Activated CD4-positive, alpha-beta T cell treated with anti-CD3 and anti-CD28 coated beads, Interleukin-10, Interleukin-2, amounts not matched to agents 100 ng/mL and 50 ng/mL, durations not matched to agents 16 hours and 8 hours (primary cell): ENCODE results near the gene HS1BP3.

Source experiments
- DNase-seq: peaks from one replicate; pipeline ENCODE4 v3.0.0-alpha.2; 2020

The HS1BP3 gene

DNA sequence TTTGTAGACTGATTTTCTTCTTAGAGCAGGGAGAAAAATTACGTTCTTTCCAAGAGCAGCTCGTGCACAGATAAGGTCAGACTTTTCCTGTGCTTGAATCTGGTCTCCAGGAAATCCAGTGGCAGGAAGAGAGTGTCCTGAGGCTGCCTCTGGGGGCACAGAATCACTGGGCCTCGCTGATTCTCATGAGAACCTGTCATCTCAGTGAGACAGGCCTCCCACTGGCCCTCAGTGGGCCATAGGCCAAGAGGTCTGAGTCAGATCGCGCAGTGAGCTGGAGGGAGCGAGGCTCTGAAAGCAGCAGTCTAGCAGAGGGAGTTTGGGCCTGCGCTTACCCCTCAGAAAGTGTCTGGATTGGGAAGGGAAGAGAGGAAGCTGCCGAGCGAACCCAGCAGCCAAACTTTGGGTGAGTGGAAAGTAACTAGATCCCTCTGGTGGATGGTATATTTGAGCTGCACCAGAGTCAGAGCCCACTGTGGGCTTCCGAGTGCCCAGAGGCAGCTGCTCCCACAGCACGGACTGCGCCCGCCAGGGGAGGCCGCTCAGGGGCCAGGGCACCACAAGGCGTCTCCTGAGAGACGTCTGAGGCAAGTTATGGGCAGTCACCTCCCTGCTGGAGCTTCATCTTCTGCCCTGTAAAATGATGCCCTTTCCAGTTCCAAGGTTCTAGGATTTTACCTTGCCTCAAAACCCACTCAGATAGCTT, 24.2 kb upstream of the HS1BP3 start:
- no peak for DNase-seq

DNA sequence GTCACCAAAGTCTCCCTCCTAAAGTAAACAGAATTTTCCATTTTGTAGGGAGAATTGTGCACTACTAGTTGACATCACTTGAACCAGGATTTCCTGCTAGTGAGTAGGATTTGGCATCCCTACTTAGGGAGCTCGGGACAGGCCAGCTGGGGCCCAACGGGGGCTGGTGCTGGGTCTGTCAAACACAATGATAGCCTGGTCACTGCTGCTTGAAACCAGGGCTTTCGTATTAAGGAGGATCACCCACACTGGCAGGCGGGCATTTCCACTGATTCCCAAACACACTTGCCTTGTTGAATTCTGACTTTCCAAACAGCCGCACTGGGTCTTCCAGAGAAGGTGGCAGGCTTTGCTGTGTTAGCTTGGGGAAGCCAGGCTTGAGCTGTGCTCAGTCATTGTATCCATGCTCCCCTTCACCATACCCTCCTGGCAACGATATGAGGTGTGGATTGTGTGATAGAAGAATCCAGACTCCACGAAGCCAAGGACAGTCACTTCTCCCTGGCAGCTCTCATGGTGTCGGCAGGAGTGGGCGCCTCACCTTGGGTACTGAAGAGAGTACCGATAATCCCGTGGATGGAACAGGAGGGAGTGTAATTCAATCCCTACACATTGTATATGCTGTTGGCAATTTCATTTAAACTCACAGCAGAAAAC, 23.5 kb upstream of the HS1BP3 start:
- no peak for DNase-seq

DNA sequence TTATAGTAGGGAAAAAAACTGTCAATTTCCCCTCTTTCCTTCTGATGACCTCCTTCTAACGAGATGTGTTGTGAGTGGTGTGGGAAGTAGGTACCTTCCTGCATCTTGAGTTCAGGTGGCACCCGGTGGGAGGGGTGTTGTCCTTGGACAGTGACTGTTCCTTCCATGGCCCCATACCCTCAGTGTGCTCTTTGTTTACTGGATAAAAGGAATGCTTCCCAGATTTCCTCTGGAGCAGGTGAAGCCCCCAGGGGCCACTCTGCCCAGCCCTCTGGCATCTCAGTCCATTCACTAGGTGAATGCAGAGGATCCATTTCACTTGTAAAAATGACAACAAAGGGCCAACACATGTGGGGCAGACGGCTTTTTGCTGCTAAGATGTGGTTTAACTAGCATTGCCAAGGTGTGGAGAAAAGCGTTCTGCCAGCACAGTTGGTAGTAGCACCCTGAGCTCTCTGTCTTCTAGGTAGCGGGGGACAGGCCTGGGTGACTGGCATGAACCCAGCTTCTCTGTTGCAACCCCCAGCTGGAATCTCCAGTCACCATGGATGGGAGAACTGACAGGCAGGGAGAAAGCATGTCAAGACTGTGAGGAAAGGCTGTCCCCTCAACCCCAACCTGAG, 22.9 kb upstream of the HS1BP3 start:
- DNase-seq = no peak

DNA sequence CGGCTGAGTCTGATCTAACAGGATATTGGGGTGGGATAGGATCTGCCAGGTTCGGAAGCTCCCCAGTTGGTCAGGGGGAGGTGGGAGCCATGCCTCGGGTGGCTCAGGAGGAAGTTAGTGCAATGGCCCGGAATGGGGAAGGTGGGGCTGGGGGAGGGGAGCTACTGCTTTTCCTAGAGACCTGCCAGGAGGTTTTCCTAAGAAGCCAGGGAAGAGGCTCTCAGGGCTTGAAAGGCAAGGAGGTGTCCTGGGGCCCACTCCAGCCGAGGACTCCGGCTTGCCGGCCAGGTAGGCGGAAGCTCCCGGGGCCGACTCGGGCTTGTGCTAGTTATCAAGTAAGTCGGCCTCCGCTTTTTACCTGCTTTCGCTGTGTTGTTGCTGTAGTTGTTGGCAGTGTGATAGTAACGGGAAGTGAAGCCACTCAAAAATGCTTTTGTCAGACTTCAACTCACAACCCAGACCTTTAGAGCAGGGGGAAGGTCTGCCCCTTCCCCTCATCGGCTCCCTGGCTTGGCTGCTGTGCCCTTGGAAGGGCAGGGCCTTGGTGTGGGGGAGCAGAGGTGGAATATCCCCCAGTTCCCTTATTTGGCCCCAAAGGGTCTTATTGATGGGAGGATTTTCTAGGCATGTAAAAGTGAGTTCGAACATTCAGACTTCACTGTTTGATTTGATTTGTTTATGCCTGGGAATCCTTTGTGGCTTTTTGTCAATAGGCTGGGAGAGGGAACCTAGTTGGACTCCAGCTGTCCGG, 21.5 kb upstream of the HS1BP3 start:
- no peak for DNase-seq

DNA sequence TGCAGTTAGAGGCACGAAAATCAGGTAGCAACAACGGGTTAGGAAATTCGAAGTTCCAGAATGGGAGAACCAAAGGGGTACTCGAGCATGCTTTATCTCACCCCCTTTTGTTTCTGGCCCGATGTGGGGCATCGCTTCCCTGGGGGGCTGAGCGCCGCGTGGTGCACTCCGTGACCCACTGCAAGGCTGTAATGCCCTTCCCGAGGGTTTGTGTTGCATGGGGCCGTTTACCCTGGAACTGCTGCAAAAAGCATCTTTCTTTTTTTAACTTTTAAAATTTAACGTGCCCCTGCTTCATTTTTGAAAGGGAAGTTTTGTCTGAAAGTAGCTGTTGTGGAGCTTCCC, 20.8 kb upstream of the HS1BP3 start:
- DNase-seq = no peak

DNA sequence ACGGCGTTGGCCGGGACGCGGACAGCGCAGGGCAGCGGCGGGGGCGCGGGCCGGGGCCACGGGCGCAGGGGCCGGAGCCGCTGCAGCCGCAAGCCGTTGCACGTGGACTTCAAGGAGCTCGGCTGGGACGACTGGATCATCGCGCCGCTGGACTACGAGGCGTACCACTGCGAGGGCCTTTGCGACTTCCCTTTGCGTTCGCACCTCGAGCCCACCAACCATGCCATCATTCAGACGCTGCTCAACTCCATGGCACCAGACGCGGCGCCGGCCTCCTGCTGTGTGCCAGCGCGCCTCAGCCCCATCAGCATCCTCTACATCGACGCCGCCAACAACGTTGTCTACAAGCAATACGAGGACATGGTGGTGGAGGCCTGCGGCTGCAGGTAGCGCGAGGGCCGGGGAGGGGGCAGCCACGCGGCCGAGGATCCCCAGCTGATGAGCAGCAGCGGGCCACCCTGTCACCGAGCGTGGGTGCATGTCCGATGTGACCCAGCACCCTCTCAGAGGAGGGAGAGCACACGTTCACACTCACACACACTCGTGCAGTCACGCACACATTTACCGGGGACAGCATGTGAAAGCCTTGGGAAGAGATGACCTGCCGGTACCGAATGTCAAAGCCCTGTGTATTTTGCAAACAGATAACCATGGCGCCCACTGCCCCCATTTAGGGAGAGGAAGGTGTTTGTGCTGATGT, 20.3 kb upstream of the HS1BP3 start:
- no peak for DNase-seq

DNA sequence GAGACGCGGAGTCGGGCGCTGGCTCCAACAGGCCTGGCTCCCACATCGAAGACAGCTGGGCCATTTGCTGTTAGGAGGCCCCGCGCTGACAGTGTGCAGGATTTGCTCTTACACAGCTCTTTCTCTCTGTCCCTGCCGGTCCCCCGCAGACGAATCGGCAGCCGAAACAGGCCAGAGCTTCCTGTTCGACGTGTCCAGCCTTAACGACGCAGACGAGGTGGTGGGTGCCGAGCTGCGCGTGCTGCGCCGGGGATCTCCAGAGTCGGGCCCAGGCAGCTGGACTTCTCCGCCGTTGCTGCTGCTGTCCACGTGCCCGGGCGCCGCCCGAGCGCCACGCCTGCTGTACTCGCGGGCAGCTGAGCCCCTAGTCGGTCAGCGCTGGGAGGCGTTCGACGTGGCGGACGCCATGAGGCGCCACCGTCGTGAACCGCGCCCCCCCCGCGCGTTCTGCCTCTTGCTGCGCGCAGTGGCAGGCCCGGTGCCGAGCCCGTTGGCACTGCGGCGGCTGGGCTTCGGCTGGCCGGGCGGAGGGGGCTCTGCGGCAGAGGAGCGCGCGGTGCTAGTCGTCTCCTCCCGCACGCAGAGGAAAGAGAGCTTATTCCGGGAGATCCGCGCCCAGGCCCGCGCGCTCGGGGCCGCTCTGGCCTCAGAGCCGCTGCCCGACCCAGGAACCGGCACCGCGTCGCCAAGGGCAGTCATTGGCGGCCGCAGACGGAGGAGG, 19.6 kb upstream of the HS1BP3 start:
- DNase-seq = no peak

DNA sequence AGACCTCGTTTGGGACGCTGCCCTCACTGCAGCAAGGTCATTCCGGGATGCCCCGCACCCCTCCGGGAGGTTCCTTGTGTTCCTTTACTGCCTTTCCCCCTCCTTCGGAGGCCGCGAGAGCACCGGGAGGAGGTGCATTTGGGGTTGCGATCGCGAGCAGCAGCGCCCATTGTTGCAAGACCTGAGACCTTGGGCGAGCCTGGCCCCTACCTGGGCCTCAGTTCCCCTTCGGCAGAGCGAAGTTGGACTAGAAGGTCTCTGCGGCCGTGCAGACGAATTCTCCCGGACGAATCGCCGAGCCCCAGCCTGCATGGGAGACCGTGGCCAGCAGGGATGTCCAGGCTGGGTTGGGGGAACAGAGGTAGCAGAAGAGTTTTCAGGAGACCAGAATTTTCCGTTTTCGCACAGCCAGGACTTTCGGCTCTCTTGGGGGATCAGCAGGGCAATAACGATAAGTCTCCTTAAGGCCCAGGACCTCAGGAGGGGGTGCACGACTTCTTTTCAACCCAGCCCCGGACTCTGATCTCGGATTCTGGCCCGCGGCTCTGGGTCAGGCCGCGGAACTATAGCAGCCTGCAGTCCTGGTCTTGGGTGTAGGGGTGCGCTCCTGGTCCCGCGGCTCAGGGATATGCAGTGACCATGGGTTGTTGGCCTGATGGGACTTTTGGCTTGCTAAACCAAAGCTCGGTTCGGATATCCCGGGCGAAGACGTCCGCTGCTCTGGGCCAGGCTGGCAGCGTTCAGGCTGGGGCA, 18.8 kb upstream of the HS1BP3 start:
- no peak for DNase-seq

DNA sequence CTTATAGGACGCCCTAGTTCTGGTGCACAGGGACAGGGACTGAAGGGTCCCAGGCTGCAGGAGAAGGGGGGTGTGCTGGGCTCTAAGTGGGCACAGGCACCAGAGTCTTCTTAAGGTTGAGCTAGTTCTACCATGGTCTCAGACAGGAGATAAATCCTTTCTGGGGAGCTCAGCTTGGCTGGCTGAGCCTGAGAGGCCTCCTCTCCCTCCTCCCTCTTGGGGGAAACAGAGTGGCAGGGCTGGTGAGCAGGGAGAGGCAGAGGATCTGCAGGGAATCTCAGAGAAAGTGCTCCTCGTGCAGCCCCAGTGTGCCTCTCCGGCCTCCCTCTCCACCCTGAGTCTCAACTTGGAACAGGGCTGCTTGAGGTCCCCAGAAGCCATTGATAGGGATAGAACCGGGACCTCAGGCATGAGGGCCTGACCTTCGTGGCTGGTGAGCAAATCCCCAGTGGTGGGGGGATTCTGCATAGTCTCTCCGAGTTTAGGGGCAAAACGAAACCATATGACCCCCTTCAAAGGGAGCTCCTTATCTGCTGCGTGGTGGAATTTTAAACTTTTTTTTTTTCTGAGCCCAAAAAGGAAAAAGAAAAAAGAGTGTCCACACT, 18.1 kb upstream of the HS1BP3 start:
- no peak for DNase-seq

DNA sequence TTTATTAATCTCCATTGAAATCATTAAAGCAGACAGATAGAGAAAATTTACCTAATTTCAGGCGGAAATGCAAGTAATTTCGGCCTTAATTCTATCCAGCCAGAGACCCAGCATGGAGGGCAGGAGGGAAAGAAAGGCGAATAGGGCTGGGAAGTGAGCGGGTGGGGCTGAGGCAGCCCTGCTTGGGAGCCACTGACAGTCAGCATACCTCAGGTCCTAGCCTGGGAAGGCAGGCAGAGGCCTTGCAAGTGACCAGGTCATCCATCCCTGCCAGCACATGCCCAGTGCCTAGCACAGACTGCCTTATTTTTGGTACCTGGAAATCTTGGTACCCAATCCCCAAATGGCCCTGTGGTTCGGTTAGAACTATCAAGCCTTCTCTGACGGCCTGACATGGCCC, 17.6 kb upstream of the HS1BP3 start:
- no peak for DNase-seq

DNA sequence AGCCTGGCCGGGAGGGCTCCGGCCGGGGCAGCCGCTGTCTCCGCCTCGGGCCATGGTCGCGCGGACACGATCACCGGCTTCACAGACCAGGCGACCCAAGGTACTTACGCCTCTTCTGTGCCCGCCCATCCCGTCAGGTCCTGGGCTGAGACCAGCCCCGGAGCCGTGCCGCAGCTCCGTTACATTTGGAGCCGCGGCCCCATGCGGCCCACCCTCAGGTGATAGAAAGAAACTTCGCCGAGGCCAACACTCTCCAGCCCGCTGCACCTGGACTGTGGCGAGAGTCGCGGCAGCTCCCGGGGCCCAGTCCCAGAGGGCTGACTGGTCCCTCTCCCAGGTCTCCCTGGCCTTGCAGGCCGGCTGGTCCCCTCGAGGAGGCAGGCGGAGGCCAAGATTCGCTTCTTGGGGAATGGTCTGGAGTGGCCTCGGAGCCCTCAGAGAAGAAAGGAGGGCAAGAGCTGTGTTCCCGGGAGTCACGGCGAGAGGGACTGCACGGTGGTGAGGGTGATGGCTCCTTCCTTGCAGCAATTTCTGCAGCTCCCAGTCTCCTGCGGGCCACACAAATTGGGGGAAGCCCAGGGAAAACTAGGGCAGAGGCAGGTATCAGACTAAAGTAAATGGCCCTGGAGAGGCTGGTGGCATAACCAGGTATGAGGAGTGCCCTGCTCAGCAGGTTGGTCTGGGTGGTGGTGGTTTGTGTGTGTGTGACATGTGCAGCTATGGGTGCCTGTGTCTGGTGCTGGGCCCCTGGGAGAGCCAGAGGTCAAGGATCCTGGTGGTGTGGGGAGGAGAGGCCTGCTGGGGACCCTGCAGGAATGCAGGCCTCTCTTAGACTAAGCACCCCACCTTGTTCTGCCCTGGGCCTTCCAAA, 16.9 kb upstream of the HS1BP3 start:
- no peak for DNase-seq

DNA sequence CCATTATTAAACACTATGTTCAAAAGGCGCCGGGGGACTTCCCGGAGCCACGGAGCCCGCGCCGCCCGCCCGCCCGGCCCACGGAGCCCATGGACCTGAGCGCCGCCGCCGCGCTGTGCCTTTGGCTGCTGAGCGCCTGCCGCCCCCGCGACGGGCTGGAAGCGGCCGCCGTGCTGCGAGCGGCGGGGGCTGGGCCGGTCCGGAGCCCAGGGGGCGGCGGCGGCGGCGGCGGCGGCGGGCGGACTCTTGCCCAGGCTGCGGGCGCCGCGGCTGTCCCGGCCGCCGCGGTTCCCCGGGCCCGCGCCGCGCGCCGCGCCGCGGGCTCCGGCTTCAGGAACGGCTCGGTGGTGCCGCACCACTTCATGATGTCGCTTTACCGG, 16.2 kb upstream of the HS1BP3 start:
- DNase-seq = no peak

DNA sequence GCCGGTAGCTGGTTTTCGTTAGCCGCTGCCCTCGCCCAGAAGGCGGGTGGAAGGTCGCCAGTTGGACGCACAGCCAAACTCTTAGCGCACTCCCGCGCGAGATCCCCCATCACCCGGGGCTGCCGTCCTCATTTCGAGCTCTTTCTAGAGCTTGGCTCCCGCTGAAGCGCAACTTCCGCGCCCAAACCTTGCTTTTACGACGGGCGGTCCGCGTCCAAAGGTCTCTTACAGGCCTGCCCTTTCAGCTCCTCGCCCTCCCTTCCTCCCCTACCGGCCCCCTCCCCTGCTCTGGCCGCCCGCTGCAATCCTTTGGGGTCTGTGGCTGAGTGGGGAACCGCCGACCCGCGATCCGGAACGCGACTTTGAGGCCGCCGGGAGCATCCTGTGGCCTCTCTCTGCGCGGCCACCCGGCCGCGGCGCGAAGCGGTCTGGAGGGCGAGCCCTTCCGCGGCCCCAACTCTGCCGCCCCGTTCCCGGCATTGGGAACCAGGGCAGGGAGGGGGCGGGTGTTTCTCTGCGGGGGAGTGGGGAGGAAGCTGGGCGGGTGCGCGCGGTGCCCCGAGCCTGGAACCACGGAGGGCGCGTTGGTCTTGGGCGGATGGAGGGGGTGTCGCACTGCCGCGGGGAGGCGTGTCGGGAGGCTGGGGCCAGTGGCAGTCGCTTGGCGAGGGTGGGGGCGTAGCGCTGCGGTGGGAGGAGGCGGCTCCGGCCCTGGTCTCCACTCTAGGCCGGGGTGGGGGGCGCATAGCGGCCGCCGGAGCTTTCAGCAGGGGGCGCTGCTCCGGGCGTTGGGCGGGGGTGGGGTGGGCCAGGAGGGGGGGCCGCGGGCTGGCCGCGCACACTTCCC, 15.6 kb upstream of the HS1BP3 start, which contains the start of gene GDF7:
Gene GDF7 (plus strand): TSS at position 841 of the 847 bp plus-strand sequence. CDS start 96 bp downstream, outside the sequence.
- DNase-seq = no peak

DNA sequence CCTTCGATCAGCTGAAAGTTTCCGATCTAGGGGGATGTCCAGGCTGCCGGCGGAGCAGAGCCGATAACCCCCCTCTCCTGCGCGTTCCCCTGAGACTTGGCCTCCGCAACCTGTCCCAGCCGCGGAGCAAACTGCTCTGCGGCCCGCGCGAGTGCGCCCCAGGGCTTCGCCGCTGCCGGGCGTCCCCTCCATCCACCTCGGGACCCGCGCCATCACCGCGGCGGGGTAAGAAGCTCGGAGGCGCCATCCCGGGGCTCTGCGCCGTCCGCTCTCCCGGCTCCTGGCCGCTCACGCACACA, 15.1 kb upstream of the HS1BP3 start:
- no peak for DNase-seq

DNA sequence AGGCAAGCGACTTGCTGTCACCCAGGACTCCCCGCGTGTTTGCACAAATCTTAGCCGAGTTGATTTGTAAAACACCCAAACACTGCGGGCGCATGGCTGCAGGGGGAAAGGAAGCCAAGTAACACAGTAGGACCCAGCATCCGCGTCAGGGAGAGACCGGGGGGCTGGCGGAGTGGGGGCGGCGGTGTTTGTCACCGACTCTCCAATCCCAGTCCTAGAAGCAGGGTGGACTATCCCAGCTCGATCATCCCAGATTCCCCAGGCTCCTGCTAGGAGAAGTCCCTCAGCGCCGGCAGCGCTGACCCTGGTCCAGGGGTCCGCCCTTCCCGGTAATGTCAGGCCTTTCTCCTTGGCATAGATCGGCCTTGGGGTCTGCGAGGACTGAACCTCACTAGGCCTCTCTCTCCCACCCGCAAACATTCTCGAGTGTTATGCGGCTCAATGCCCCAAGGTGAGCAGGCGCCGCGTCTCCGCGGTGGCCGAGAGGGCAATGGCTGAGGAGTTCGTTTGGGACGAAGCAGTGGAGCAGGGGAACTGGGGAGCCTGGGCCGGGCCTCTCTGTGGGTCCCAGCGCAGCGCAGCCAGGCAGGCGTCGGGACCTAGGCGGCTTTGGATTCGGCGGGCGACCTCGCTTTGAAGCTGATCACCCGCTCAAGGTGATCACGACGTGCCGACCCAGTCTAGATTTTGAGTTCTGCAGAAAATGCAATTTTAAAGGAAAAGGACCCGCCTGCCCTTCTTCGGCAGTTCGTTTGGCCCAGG, 14.5 kb upstream of the HS1BP3 start:
- DNase-seq = no peak

DNA sequence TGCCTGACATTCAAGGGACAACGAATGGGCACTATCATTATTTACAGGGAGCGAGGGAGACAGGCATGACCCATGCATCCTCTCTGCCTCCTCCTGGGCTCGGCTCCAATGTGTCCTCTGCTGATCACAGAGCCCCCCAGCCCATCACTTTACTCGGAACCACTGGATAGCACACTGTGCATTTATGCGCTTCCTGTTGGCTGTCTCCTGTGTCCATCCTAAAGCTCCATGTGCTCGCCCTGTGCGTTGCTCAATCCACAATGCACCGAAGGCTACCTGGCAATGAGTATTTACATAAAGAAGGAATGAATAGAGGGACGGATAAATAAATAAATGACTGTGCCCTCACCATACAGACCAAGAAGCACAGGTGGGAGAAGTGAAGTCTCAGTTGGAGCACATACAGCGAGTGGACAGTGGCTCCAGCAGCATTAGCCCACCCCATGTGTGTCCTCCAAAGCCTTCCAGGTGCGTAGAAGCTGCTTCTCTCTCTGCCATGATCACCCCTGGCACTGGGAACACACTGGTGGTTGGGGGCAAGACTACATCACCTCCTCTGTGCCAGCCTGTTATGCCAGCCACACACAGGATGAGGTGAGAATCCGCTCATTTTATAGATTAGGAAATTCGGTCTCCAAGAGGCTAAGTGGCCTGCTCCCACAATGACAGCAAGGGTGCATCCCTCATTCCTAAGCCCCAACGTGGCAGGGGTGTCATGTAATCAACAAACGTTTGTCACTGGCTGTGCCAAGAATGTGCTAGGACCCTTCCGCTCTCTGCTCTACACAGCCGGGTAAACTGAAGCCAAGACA, 13.7 kb upstream of the HS1BP3 start:
- DNase-seq = no peak

DNA sequence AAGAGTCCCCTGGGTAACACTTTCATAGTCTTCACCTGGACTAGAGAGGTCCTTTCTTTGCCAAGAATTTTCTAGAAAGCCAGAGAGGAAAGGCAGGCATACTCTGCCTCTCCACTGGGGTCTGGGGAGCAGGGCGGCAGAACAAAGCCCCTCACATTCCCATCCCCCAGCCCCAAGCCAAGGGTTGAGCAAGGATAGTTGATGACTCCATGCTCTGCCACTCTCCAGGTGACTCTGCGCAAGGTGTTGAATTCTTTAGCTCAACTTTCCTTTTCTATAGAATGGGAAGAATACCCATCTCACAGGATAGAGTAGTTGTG, 13.1 kb upstream of the HS1BP3 start:
- DNase-seq = no peak
